IPS-NIHi7 (cell line): ENCODE results near the gene RPL22L1.
"Not testable (repeated sequence)": the region's sequence is repeated elsewhere in the genome, so short reads cannot be mapped to it uniquely, and the experiment has no call there.

Experiments
- DNase-seq: peaks from one replicate; pipeline ENCODE4 v3.0.0; 2012; ENCODE audit warnings: mixed read lengths; ENCODE audit errors: extremely low spot score

The RPL22L1 gene

GRCh38 chr3:170869645-170870593, at the start of gene RPL22L1:
RPL22L1 (minus strand) TSS chr3:170870195; CDS start chr3:170870167, 28 bp downstream.
- DNase-seq, result peak; percentile 89

- no peak for DNase-seq
Measured at GRCh38 chr3:170918715-170919114, 48.7 kb upstream of the RPL22L1 start.

DNA sequence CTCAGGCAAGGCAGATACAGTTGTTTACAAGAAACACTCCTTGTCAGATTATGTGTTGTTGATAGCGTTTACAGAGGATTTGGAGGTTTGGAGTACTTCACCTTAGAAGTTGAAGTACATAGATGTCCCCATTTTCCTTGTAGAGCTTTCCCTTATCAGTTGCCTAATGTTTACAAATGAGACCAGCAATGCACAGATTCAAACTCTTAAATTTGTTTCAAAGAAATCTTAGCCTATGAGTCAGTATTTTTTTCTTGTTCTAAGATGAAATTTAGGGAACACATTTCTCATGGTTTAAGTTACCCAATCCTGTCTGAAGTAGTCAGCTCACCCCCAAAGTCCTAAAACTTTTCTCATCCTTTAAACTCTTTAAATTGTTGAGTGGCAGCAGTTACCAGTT, 44.7 kb upstream of the RPL22L1 start:
- no peak for DNase-seq

DNA sequence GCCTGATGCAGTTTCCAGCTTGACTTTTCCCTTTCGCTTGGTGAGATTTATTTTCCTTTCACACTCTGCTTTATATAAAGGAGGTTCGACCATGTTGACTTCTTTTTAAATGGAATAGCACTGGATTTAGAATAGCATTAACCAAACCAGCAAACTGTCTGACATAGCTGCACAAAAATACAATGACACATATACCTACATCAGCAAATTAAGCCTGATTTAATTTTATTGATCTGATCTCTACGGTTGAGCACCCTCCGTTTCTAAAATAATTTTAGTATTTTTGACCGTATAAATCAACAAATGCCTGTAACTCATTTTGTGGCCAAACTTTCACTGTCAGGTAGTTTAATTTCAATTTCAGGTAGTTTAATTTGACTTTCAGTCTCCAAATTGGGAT, 44.2 kb upstream of the RPL22L1 start:
- no peak for DNase-seq

- no peak for DNase-seq
Measured at GRCh38 chr3:170911051-170911450, 41.1 kb upstream of the RPL22L1 start.

- DNase-seq, result no peak
Measured at GRCh38 chr3:170910542-170910941, 40.5 kb upstream of the RPL22L1 start.

DNA sequence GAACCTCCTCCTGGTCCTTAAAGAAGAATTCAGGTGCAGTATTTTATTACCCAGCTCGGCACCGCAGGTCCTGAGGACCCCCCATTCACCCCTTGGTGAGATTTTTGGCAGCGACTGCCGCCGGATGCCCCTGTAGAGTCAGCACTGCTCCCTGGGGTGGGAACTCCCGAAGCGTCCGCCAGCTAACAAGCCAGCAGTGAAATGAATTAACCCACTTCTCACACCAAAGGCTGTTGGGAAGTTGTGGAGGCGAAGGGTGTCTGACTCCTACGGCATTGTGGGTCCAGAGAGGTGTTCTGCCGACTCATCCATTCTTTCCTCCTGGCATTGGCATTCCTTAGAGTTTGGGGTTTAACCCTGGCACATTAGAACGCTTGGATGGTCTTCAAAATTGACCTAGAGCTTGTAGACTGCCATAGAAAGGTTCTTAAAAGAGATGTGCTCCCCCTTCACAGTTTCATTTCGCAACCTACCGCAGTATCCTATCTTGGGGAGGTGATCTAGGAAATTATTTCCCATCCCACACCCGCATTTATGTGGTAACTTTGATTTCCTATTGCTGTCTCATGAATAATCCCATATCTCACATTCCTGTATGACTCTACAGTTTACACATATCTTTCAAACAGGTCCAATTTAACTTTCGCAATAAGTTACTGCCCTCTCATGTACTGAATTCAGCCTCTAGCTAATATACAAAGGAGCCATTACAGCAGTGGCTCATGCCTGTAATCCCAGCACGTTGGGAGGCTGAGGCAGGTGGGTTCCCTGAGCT, 39.3 kb upstream of the RPL22L1 start:
- DNase-seq, result peak; percentile 8

- peak; percentile 99 for DNase-seq
Measured at GRCh38 chr3:170908235-170909116, 38.5 kb upstream of the RPL22L1 start, which contains the start of gene EIF5A2. EIF5A2 (minus strand) TSS chr3:170908637; CDS start chr3:170907806, 831 bp downstream.

- peak; percentile 12 for DNase-seq
Measured at GRCh38 chr3:170907637-170908234, 37.7 kb upstream of the RPL22L1 start.

DNA sequence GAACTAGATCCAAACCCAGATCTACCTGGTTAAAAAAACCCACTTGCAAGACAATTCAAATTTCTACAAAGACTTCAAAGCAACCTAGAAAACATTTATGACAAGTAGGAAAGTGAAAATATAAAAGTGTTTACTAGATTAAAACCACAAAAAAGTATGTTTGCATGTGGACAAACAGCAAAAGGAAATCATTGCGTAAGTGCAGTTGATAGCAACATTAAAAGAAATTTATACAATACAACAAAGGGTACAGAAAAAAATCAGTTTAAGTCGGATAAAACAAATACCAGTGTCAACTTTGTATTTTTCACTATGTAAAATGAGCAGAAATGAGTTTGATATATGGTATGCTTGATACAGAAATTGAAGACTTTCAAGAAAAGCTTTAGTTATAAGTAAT, 35.9 kb upstream of the RPL22L1 start:
- DNase-seq, result no peak

DNA sequence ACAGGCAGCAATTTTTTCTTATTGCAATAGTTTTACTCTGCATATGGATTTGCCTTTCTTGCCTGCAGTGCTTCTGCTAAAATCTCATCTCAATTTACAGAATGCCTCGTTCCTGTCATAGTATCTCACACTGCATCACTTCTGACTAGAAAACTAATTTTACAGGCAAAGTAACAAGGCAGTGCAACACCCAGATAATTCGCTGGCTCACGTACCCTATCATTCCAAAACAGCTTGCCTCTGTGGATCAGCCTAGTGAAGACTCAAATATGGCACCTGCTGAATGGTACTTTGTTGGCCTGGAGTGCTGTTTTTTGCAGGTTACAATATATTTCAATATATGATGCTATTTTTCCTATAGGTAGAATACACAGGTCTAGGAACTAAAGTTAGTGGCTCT, 33.1 kb upstream of the RPL22L1 start:
- no peak for DNase-seq

DNA sequence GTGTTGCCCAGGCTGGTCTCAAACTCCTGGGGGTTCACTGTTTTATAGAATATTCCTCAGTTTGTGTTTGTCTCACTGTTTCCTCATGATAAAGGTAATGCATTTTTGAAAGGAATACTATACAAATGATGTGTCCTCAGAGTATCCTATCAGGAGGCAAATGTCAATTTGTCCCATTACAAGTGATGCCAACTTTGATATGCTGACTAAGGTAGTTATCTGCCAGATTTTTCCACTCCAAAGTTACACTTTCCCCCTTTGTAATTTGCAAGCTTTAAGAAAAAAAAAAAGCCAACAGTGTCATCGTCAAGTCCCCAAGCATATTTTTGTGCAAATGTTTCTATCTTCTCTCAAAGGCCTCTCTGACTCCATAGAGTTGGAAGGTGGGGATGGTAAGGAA, 29.5 kb upstream of the RPL22L1 start:
- no peak for DNase-seq

DNA sequence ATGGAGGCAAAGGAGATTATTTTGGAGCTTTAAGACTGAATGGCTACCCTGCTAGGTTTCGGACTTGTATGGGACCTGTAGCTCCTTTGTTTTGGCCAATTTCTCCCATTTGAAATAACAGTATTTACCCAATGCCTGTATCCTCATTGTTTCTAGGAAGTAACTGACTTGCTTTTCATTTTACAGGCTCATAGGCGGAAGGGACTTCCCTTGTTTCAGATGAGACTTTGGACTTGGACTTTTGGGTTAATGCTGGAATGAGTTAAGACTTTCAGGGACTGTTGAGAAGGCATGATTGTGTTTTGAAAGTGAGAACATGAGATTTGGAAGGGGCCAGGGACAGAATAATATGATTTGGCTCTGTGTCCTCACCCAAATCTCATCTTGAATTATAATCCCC, 28.0 kb upstream of the RPL22L1 start:
- no peak for DNase-seq

DNA sequence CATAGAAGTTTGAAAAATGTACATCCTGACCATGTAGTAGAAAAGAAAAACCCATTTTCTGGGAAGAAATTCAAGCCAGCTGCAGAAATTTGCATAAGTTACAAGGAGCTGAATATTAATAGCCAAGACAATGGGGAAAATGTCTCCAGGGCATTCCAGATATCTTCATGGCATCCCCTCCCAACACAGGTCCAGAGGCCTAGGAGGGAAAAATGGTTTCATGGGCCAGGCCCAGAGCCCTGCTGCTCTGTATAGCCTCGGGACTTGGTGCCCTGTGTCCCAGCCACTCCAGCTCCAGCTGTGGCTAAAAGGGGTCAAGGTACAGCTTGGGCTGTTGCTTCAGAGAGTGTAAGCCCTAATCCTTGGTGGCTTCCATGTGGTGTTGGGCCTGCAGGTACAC, 27.2 kb upstream of the RPL22L1 start:
- not testable (repeated sequence) for DNase-seq

DNA sequence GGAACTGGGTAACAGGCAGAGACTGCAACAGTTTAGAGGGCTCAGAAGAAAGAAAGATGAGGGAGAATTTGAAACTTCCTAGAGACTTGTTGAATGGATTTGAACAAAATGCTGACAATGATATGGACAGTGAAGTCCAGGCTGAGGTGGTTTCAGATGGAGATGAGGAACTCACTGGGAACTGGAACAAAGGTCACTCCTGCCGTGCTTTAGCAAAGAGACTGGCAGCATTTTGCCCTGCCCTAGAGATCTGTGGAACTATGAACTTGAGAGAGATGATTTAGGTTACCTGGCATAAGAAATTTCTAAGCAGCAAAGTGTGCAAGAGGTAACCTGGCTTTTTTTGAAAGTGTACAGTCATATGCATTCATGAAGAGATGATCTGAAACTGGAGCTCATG, 26.8 kb upstream of the RPL22L1 start:
- no peak for DNase-seq

GRCh38 chr3:170896333-170896732, 26.3 kb upstream of the RPL22L1 start:
- not testable (repeated sequence) for DNase-seq

- no peak for DNase-seq
Measured at GRCh38 chr3:170893895-170894294, 23.9 kb upstream of the RPL22L1 start.

DNA sequence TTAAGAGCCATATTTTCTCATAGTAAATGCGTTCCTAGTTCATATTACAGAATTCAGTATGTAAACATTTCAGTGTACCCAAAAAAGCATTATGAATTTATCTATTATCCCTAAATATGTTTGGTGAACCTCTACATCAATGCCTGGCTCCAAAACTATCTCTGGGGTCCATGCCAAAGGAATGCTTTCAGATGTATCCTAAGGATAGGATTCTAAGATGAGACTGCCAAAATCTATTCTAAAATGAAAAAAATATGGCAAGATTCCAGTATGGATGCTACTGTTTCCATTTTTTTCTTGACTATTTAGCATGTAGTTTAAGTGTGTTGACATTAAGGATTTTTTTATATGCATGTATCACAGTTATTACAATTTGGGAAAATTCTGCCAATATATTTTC, 19.6 kb upstream of the RPL22L1 start:
- DNase-seq, result no peak

DNA sequence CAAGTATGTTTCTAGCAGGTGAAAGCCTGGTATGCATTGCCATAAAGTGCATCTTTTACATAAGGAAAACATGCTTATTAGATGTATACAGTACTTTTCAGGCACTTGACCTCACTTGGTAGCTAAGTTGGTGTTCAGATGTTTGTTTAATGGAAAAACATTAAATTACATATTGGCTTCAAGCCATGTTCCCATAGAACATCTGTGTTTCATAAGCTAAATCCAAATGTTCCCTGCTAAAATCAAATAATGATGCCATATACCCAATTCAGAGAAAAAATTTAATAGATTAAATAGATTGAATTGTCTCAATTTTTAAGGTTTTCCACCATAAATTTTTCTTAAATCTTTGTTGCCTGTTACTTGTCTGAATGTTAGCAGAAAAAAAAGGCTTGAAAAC, 19.1 kb upstream of the RPL22L1 start:
- DNase-seq, result no peak

GRCh38 chr3:170884109-170884930, 14.3 kb upstream of the RPL22L1 start:
- DNase-seq, result not testable (repeated sequence)
